ENCODE data around the gene LTBP2.

DNA sequence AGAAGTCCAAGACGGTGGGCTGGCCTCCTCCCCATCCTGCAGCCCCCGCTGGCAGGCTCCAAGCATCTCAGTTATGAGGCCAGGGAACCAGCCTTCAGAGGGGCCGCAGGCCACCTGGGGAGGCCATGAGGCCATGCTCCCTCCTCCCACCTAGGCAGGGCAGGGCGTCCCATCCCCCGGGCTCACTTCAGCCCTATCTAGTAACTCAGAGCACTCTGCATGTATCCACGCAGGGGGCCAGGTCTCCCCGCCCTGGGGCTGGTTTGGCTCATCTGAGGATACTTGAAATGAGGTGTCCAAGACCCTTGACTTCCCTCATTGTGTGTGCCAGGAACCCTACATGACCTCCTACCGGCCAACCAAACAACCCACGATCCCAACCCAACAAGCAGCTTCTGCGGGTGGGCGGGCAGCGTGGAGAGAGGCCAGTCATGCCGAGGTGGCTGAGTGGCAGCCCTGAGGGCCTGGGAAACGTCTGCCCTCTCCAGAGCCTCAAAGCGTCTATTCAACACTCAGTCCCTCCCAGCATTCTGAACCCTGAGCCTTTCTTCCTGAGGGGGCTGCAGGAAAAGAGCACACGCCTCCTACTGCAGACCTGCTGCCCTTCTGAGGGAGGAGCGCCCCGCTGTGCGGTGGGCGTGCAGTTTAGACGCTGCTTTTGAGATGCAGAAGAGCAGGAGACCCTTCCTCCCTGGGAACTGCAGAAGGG is 101.7 kb downstream of the LTBP2 start:
- TF ChIP-seq, protein P1, sequence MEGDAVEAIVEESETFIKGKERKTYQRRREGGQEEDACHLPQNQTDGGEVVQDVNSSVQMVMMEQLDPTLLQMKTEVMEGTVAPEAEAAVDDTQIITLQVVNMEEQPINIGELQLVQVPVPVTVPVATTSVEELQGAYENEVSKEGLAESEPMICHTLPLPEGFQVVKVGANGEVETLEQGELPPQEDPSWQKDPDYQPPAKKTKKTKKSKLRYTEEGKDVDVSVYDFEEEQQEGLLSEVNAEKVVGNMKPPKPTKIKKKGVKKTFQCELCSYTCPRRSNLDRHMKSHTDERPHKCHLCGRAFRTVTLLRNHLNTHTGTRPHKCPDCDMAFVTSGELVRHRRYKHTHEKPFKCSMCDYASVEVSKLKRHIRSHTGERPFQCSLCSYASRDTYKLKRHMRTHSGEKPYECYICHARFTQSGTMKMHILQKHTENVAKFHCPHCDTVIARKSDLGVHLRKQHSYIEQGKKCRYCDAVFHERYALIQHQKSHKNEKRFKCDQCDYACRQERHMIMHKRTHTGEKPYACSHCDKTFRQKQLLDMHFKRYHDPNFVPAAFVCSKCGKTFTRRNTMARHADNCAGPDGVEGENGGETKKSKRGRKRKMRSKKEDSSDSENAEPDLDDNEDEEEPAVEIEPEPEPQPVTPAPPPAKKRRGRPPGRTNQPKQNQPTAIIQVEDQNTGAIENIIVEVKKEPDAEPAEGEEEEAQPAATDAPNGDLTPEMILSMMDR (IDR thresholded peaks at IDR 0.05; ENCODE audit: low read depth, low read length, poor library complexity, severe bottlenecking), result no peak
- no peak for TF ChIP-seq EZH2phosphoT487 (IDR thresholded peaks at IDR 0.05; ENCODE audit: borderline replicate concordance, low read length)

Measured in DOHH2 (cell line).